IMR-90 (cell line): ENCODE measurements around the gene RB1. TPM values are rescaled to one million over a fixed set of nuclear protein-coding genes. Genes with fewer than 3 reads are reported as not detected.

ENCODE experiments used
- ATAC-seq: fragments of 200-7000 bp; cut with Tn5 transposase; 2 replicates; pipeline ENCODE4 v1.9.1; 2020; ENCODE audit warnings: low read depth, mild to moderate bottlenecking, moderate library complexity
- BruUV-seq: library from RNA; stranded (reverse); fragments of 400-500 nt; replicated peaks from 2 replicates; lab custom pipeline; 2021; lab: Mats Ljungman, UMichigan
- CTCF ChIA-PET: fragments of 300-600 bp; formaldehyde crosslinking; extraction: SDS; loops from one replicate; lab custom pipeline; 2021; ENCODE audit warnings: antibody characterized with exemption; lab: Yijun Ruan, JAX
- POLR2A ChIA-PET: fragments of 300-600 bp; sonication (Branson Sonifier 250); formaldehyde crosslinking; loops from one replicate; lab custom pipeline; 2022; ENCODE audit warnings: antibody characterized with exemption; ENCODE audit not compliant: unreplicated experiment; lab: Charles Lee
- DNase-seq: peaks from one replicate; pipeline ENCODE4 v3.0.0; 2013
- H2AFZ ChIP-seq: replicated peaks from 2 replicates; pipeline ENCODE3; 2013; ENCODE audit warnings: low read length, mild to moderate bottlenecking; ENCODE audit not compliant: poor library complexity
- H2AK5ac ChIP-seq: 2 replicates; pipeline ENCODE4 v1.6.1; 2013; ENCODE audit warnings: low read depth, low read length, inconsistent platforms
- H2AK9ac ChIP-seq: replicated peaks from 2 replicates; pipeline ENCODE3; 2013; ENCODE audit warnings: mild to moderate bottlenecking, low read depth, low read length, moderate library complexity; ENCODE audit not compliant: poor library complexity
- H2BK120ac ChIP-seq: 2 replicates; pipeline ENCODE4 v1.6.1; 2013; ENCODE audit warnings: low read depth, low read length, inconsistent platforms
- H2BK15ac ChIP-seq: 3 replicates; pipeline ENCODE4 v1.6.1; 2013; ENCODE audit warnings: low read depth, low read length, inconsistent platforms
- H2BK20ac ChIP-seq: 2 replicates; pipeline ENCODE4 v1.6.1; 2013; ENCODE audit warnings: low read depth, mild to moderate bottlenecking, inconsistent platforms, low read length, moderate library complexity
- H2BK5ac ChIP-seq: 2 replicates; pipeline ENCODE4 v1.6.1; 2013; ENCODE audit warnings: mild to moderate bottlenecking, low read depth, low read length, inconsistent platforms; ENCODE audit not compliant: poor library complexity, severe bottlenecking
- H3K14ac ChIP-seq: replicated peaks from 2 replicates; pipeline ENCODE4 v1.6.1; 2013; ENCODE audit warnings: low read depth, low read length, inconsistent platforms
- H3K18ac ChIP-seq: 2 replicates; pipeline ENCODE4 v1.6.1; 2013; ENCODE audit warnings: low read depth, low read length, control low read depth
- H3K23ac ChIP-seq: 2 replicates; pipeline ENCODE4 v1.6.1; 2013; ENCODE audit warnings: low read depth, low read length, inconsistent platforms
- H3K27ac ChIP-seq: 2 replicates; pipeline ENCODE4 v1.5.1; 2013; ENCODE audit warnings: mild to moderate bottlenecking, control low read depth, low read length; ENCODE audit not compliant: insufficient read depth
- H3K27me3 ChIP-seq: 2 replicates; pipeline ENCODE4 v1.6.1; 2013; ENCODE audit warnings: low read length; ENCODE audit not compliant: control insufficient read depth, insufficient read depth
- H3K36me3 ChIP-seq: 2 replicates; pipeline ENCODE4 v1.6.1; 2013; ENCODE audit warnings: low read length, mixed read lengths; ENCODE audit not compliant: control insufficient read depth, insufficient read depth
- H3K4ac ChIP-seq: 2 replicates; pipeline ENCODE4 v1.6.1; 2013; ENCODE audit warnings: low read depth, low read length, inconsistent platforms
- H3K4me1 ChIP-seq: 2 replicates; pipeline ENCODE4 v1.6.1; 2013; ENCODE audit warnings: low read length, mixed read lengths; ENCODE audit not compliant: control insufficient read depth, insufficient read depth
- H3K4me2 ChIP-seq: 2 replicates; pipeline ENCODE4 v1.6.1; 2013; ENCODE audit warnings: low read depth, mild to moderate bottlenecking, control low read depth, low read length, moderate library complexity
- H3K4me3 ChIP-seq: 2 replicates; pipeline ENCODE4 v1.5.1; 2013; ENCODE audit warnings: low read depth, mild to moderate bottlenecking, control low read depth, low read length, moderate library complexity; ENCODE audit not compliant: insufficient read depth
- H3K56ac ChIP-seq: 2 replicates; pipeline ENCODE4 v1.6.1; 2013; ENCODE audit warnings: low read length, inconsistent platforms; ENCODE audit not compliant: insufficient read depth; ENCODE audit errors: extremely low read depth
- H3K79me1 ChIP-seq, 2 experiments: 2 replicates each; pipeline ENCODE4 v1.6.1; 2013; ENCODE audit warnings: low read length in 2 of 2, inconsistent platforms in 1 of 2, low read depth in 1 of 2
- H3K9ac ChIP-seq: 2 replicates; pipeline ENCODE4 v1.6.1; 2013; ENCODE audit warnings: low read depth, low read length, control low read depth
- H3K9me1 ChIP-seq: 2 replicates; pipeline ENCODE4 v1.6.1; 2013; ENCODE audit warnings: low read length, inconsistent platforms; ENCODE audit not compliant: insufficient read depth
- H3K9me3 ChIP-seq: 2 replicates; pipeline ENCODE4 v1.6.1; 2013; ENCODE audit warnings: low read length; ENCODE audit not compliant: control insufficient read depth, insufficient read depth
- H4K20me1 ChIP-seq: 2 replicates; pipeline ENCODE4 v1.6.1; 2013; ENCODE audit warnings: low read length, inconsistent platforms; ENCODE audit not compliant: insufficient read depth
- H4K5ac ChIP-seq: 2 replicates; pipeline ENCODE4 v1.6.1; 2013; ENCODE audit warnings: mild to moderate bottlenecking, low read depth, low read length, control low read depth
- H4K8ac ChIP-seq, 2 experiments: 2 replicates each; pipeline ENCODE4 v1.6.1; 2013; ENCODE audit warnings: low read depth in 2 of 2, low read length in 2 of 2, control low read depth in 1 of 2, inconsistent platforms in 1 of 2
- H4K91ac ChIP-seq: 2 replicates; pipeline ENCODE4 v1.6.1; 2013; ENCODE audit warnings: low read depth, low read length, inconsistent platforms; ENCODE audit not compliant: insufficient read depth
- POLR2A ChIP-seq: IDR thresholded peaks from 2 replicates; pipeline ENCODE4 v1.6.1; 2012; ENCODE audit warnings: mild to moderate bottlenecking, low read depth, low read length
- dilution Hi-C: fragments of 300-500 bp; cut with HindIII; formaldehyde crosslinking; loops from one replicate; pipeline ENCODE4 v1.14.3; 2018; ENCODE audit warnings: low sequenced_read_pairs; ENCODE audit not compliant: unreplicated experiment
- in situ Hi-C: fragments of 300-500 bp; cut with MboI; formaldehyde crosslinking; loops from 3 replicates; pipeline ENCODE4 v1.14.3; 2019; ENCODE audit warnings: low sequenced_read_pairs, inconsistent platforms, mixed read lengths
- intact Hi-C: fragments of 100-400 bp; cut with micrococcal nuclease; formaldehyde crosslinking; loops from 2 replicates; pipeline ENCODE4 v1.10.0; 2022
- polyA plus RNA-seq, 3 experiments: library from polyadenylated mRNA; depleted of rRNA; stranded (reverse); fragments of >200 nt; gene quantifications; 2 replicates each; pipeline ENCODE4 v1.2.3, GENCODE V29; 2012; ENCODE audit warnings: low replicate concordance in 1 of 3
- total RNA-seq: library from RNA; depleted of rRNA; stranded (reverse); fragments of >200 nt; gene quantifications from 2 replicates; pipeline ENCODE4 v1.2.3, GENCODE V29; 2012

RB1 gene
- total and polyA plus RNA-seq, 2 of the 4 experiments (the other 2 are of a cell fraction) = 11.4 to 15.4 TPM

- BruUV-seq = no TSS peak
- H4K20me1 ChIP-seq = no peaks in the 10 kb centered on the region
- ChIA-PET POLR2A (no interaction called here), CTCF (interaction anchor here (0.5 kb wide), 1 partner anchor 394 kb away, joined by 3 read pairs; the partner anchor contains the start of gene MED4)
- H4K91ac ChIP-seq = no peak overlapping the region
- dilution Hi-C loops (no loop called here), intact Hi-C loops (no loop called here), in situ Hi-C loops (no loop called here)
- H3K9ac ChIP-seq = no peak overlapping the region
- no peak overlapping the region for H2BK5ac ChIP-seq
- H3K27ac ChIP-seq = no peak overlapping the region
- no peak overlapping the region for H3K4me2 ChIP-seq
- ATAC-seq (no peak), DNase-seq (no peak)
- H3K9me3 ChIP-seq = no peaks in the 10 kb centered on the region
- H3K23ac ChIP-seq = no peak overlapping the region
- no peak overlapping the region for H2AFZ ChIP-seq
- H2BK20ac ChIP-seq = no peak overlapping the region
- no peaks in the 10 kb centered on the region for H3K9me1 ChIP-seq
- H3K27me3 ChIP-seq = no peaks in the 10 kb centered on the region
- no peak overlapping the region for H3K4ac ChIP-seq
- no peaks in the 10 kb centered on the region for H3K4me1 ChIP-seq
- TF ChIP-seq POLR2A = no peak
- H4K5ac ChIP-seq = no peak overlapping the region
- no peak overlapping the region for H3K4me3 ChIP-seq
- no peak overlapping the region for H2AK5ac ChIP-seq
- H2BK15ac ChIP-seq = no peak overlapping the region
- H3K79me1 ChIP-seq = no peaks in the 10 kb centered on the region
- no peaks in the 10 kb centered on the region for H3K36me3 ChIP-seq
- no peak overlapping the region for H2BK120ac ChIP-seq
- H3K56ac ChIP-seq = no peak overlapping the region
- H3K18ac ChIP-seq = no peak overlapping the region
- H4K8ac ChIP-seq = no peak overlapping the region
- no peak overlapping the region for H2AK9ac ChIP-seq
- no peak overlapping the region for H3K14ac ChIP-seq
Observed at GRCh38 chr13:48488995-48489394, 185.4 kb downstream of the RB1 start.
